SK-N-SH (cell line): Measurements from ENCODE around the gene CDC42SE2. TPM values are rescaled to one million over a fixed set of nuclear protein-coding genes. Genes with fewer than 3 reads are reported as not detected.

Experiments
- CTCF ChIA-PET: fragments of 300-600, 350-600 bp; formaldehyde crosslinking; extraction: SDS; loops from one replicate; lab custom pipeline; 2021; lab: Yijun Ruan, JAX
- POLR2A ChIA-PET: fragments of 350-600 bp; sonication (Branson Sonifier 250); formaldehyde crosslinking; extraction: SDS; loops from one replicate; lab custom pipeline; 2020; ENCODE audit warnings: antibody characterized with exemption, inconsistent platforms; lab: Yijun Ruan, JAX
- DNase-seq: peaks from one replicate; pipeline ENCODE4 v3.0.0; 2012
- H2AFZ ChIP-seq: fragments of 200-600 bp; sonication (generic); 2 replicates; pipeline ENCODE4 v1.8.1; 2016; ENCODE audit warnings: antibody characterized with exemption, mild to moderate bottlenecking, low read depth
- H3F3A ChIP-seq: fragments of 200-600 bp; sonication (generic); replicated peaks from 2 replicates; pipeline ENCODE3; 2016; ENCODE audit warnings: antibody characterized with exemption, mild to moderate bottlenecking; ENCODE audit not compliant: insufficient read depth
- H3K27ac ChIP-seq, 2 experiments: fragments of 200-500 bp in 1 of 2; fragments of 200-600 bp in 1 of 2; sonication (Bioruptor generic) in 1 of 2; sonication (generic), shearing (Covaris generic) in 1 of 2; 2 replicates each; pipeline versions ENCODE4 v1.5.1 to v1.6.1; 2014 to 2016; ENCODE audit warnings: low read depth in 2 of 2, inconsistent platforms in 1 of 2, low read length in 1 of 2, mild to moderate bottlenecking in 1 of 2, mixed read lengths in 1 of 2
- H3K27me3 ChIP-seq: fragments of 200-600 bp; sonication (generic), shearing (Covaris generic); 2 replicates; pipeline ENCODE4 v1.6.1; 2016; ENCODE audit warnings: mixed run types; ENCODE audit not compliant: insufficient read depth
- H3K36me3 ChIP-seq, 2 experiments: fragments of 200-500 bp in 1 of 2; fragments of 200-600 bp in 1 of 2; sonication (Bioruptor generic) in 1 of 2; sonication (generic) in 1 of 2; replicated peaks in 1 of 2; 2 replicates each; pipeline versions ENCODE3 to v1.5.1; 2014 to 2016; ENCODE audit warnings: low read length in 1 of 2, mild to moderate bottlenecking in 1 of 2; ENCODE audit not compliant: insufficient read depth in 2 of 2, control insufficient read depth in 1 of 2
- H3K4me1 ChIP-seq, 2 experiments: fragments of 200-500 bp in 1 of 2; fragments of 200-600 bp in 1 of 2; sonication (Bioruptor generic) in 1 of 2; sonication (generic), shearing (Covaris generic) in 1 of 2; 2 replicates each; pipeline versions ENCODE4 v1.5.1 to v1.6.1; 2014 to 2016; ENCODE audit warnings: low read depth in 1 of 2, low read length in 1 of 2, mixed run types in 1 of 2; ENCODE audit not compliant: insufficient read depth in 2 of 2, control insufficient read depth in 1 of 2
- H3K4me2 ChIP-seq: fragments of 200-600 bp; sonication (generic), shearing (Covaris generic); 2 replicates; pipeline ENCODE4 v1.6.1; 2017; ENCODE audit warnings: mixed run types
- H3K4me3 ChIP-seq, 2 experiments: fragments of 200-500 bp in 1 of 2; fragments of 200-600 bp in 1 of 2; sonication (Bioruptor generic) in 1 of 2; sonication (generic), shearing (Covaris generic) in 1 of 2; 2 replicates each; pipeline versions ENCODE4 v1.5.1 to v1.8.1; 2014 to 2016; ENCODE audit warnings: low read depth in 2 of 2, inconsistent platforms in 1 of 2, low read length in 1 of 2, mild to moderate bottlenecking in 1 of 2, mixed read lengths in 1 of 2, moderate library complexity in 1 of 2
- H3K79me2 ChIP-seq: fragments of 200-600 bp; sonication (generic); 2 replicates; pipeline ENCODE4 v1.8.1; 2017; ENCODE audit warnings: mild to moderate bottlenecking; ENCODE audit not compliant: insufficient read depth
- H3K9ac ChIP-seq: fragments of 200-600 bp; sonication (generic); 2 replicates; pipeline ENCODE4 v1.6.1; 2017; ENCODE audit warnings: mixed run types
- H3K9me2 ChIP-seq: fragments of 200-600 bp; sonication (generic); 2 replicates; pipeline ENCODE4 v1.6.1; 2017; ENCODE audit warnings: mixed run types
- H3K9me3 ChIP-seq: fragments of 200-600 bp; sonication (generic); 2 replicates; pipeline ENCODE4 v1.6.1; 2017; ENCODE audit warnings: mixed run types, mild to moderate bottlenecking, moderate library complexity
- H4K20me1 ChIP-seq: fragments of 200-600 bp; sonication (generic); 2 replicates; pipeline ENCODE4 v1.6.1; 2017; ENCODE audit warnings: mild to moderate bottlenecking, mixed run types; ENCODE audit not compliant: insufficient read depth
- CHD2 ChIP-seq: fragments of 150-350 bp; IDR thresholded peaks from 2 replicates; pipeline ENCODE4 v1.6.1; 2018; ENCODE audit warnings: low read length; ENCODE audit not compliant: partially characterized antibody
- EP300 ChIP-seq, 2 experiments: IDR thresholded peaks; 2 replicates each; pipeline versions ENCODE4 v1.4.0 to v1.6.1; 2012; ENCODE audit warnings: borderline replicate concordance in 1 of 2, low read depth in 1 of 2, low read length in 1 of 2
- EZH2phosphoT487 ChIP-seq: fragments of 200-600 bp; sonication (generic); IDR thresholded peaks from 2 replicates; pipeline ENCODE4 v1.6.1; 2017; ENCODE audit warnings: low read depth, mixed run types, mild to moderate bottlenecking, antibody characterized with exemption, moderate library complexity, borderline replicate concordance
- FOSL2 ChIP-seq: IDR thresholded peaks from 2 replicates; pipeline ENCODE4 v1.4.0; 2012; ENCODE audit warnings: low read depth, mild to moderate bottlenecking, moderate library complexity, borderline replicate concordance
- FOXM1 ChIP-seq: IDR thresholded peaks from 2 replicates; pipeline ENCODE4 v1.4.0; 2012; ENCODE audit warnings: low read depth, mild to moderate bottlenecking
- GABPA ChIP-seq: IDR thresholded peaks from 2 replicates; pipeline ENCODE4 v1.4.0; 2012; ENCODE audit warnings: low read depth, mild to moderate bottlenecking
- GATA2 ChIP-seq: sonication (generic); formaldehyde crosslinking; IDR thresholded peaks from 2 replicates; pipeline ENCODE4 v1.5.0; 2020; ENCODE audit warnings: mild to moderate bottlenecking, missing genetic modification reagents
- JUND ChIP-seq: IDR thresholded peaks from 2 replicates; pipeline ENCODE4 v1.4.0; 2012
- MEF2A ChIP-seq: IDR thresholded peaks from 2 replicates; pipeline ENCODE4 v1.4.0; 2012; ENCODE audit warnings: low read depth, borderline replicate concordance
- MXI1 ChIP-seq: IDR thresholded peaks from 2 replicates; pipeline ENCODE4 v1.6.1; 2012; ENCODE audit warnings: mild to moderate bottlenecking, low read depth, low read length, improper control_type of control experiment
- NFIC ChIP-seq: IDR thresholded peaks from 2 replicates; pipeline ENCODE4 v1.4.0; 2012; ENCODE audit warnings: borderline replicate concordance
- NRF1 ChIP-seq: IDR thresholded peaks from 2 replicates; pipeline ENCODE4 v1.6.1; 2012; ENCODE audit warnings: low read depth, mild to moderate bottlenecking, low read length
- POLR2AphosphoS5 ChIP-seq: IDR thresholded peaks from 2 replicates; pipeline ENCODE4 v1.6.1; 2012; ENCODE audit warnings: low read depth, low read length
- RAD21 ChIP-seq: IDR thresholded peaks from 2 replicates; pipeline ENCODE4 v1.6.1; 2012; ENCODE audit warnings: mild to moderate bottlenecking, low read length
- RCOR1 ChIP-seq: fragments of 150-350 bp; IDR thresholded peaks from 2 replicates; pipeline ENCODE4 v1.6.1; 2017; ENCODE audit warnings: antibody characterized with exemption, low read length
- WGBS: methylation state at CpG from one replicate; pipeline ENCODE4 v1.1.6; 2017; ENCODE audit warnings: low lambda C conversion rate; 5-methylcytosine and 5-hydroxymethylcytosine counted together
- polyA plus RNA-seq, 3 experiments: library from polyadenylated mRNA; depleted of rRNA; stranded (reverse); fragments of >200 nt; gene quantifications; 2 replicates each; pipeline ENCODE4 v1.2.3, GENCODE V29; 2012
- TF ChIP-seq, protein P1 (sequence below): IDR thresholded peaks from 2 replicates; pipeline ENCODE4; 2012
- TF ChIP-seq, protein P2 (sequence below): fragments of 150-350 bp; IDR thresholded peaks from 2 replicates; pipeline ENCODE4 v1.6.1; 2016; ENCODE audit warnings: mild to moderate bottlenecking, low read depth, low read length

Gene CDC42SE2
- polyA plus RNA-seq, 1 of the 3 experiments (the other 2 are of a cell fraction), result 8.6 TPM

DNA sequence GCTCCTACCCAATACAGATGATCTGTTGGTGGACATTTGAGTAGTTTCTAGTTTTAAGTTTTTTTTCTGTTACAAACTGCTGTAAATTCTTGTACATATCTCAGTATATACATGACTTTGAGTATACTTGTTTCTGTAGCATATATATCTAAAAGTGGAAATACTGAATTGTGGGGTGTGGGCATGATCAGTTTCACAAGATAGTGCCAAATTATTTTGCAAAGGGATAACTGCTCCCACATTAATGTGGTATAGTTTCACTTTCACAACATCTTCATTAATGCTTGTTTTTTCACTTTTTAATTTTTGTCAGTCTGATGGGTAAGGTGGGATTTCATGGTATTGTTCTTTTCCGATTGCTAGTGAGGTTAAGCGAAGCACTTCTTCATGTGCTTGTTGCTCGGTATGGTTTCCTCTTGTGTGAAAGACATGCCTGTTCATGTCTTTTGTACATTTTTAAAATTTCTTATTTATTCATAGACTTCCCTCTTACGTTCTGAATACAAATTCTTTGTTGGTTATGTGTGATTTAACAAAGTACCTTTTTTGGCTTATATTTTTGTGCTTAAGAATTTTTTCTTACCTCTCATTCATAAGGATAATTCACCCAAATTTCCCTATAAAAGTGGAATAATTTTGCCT, 103.5 kb downstream of the CDC42SE2 start:
- Histone ChIP-seq H3K4me2 (no peak overlapping the region), H3K27me3 (no peaks in the 10 kb centered on the region), H2AFZ (no peak overlapping the region), H3K79me2 (peaks cover 48% of the 10 kb centered on the region), H3K27ac (no peak overlapping the region), H3K4me1 (no peaks in the 10 kb centered on the region), H3K9me2 (no peaks in the 10 kb centered on the region), H3K36me3 (peaks cover 0 to 4% of the 10 kb centered on the region in 2 experiments), H4K20me1 (no peaks in the 10 kb centered on the region), H3K9ac (no peak overlapping the region), H3F3A (no peaks in the 10 kb centered on the region), H3K9me3 (no peaks in the 10 kb centered on the region), H3K4me3 (no peak overlapping the region)
- no peak for DNase-seq
- TF ChIP-seq NFIC (no peak), JUND (no peak), POLR2AphosphoS5 (no peak), GATA2 (no peak), EP300 (IDR thresholded peaks at IDR 0.05; ENCODE audit: borderline replicate concordance in 1 of 2, low read depth in 1 of 2, low read length in 1 of 2) (no peak)
- TF ChIP-seq, protein P1, sequence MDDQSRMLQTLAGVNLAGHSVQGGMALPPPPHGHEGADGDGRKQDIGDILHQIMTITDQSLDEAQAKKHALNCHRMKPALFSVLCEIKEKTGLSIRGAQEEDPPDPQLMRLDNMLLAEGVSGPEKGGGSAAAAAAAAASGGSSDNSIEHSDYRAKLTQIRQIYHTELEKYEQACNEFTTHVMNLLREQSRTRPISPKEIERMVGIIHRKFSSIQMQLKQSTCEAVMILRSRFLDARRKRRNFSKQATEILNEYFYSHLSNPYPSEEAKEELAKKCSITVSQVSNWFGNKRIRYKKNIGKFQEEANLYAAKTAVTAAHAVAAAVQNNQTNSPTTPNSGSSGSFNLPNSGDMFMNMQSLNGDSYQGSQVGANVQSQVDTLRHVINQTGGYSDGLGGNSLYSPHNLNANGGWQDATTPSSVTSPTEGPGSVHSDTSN, result no peak
- CTCF ChIA-PET, result no interaction called here
- POLR2A ChIA-PET, result interaction anchor here (0.7 kb wide), 1 partner anchor 15 kb away, joined by 3 read pairs; no protein-coding TSS in a partner anchor
- WGBS, result 97% methylated on average over 4 of the region's 4 CpGs

- H3K27me3 ChIP-seq, result no peaks in the 10 kb centered on the region
- CTCF ChIA-PET, result interaction anchor here (0.9 kb wide), 1 partner anchor 39 kb away, joined by 3 read pairs; no protein-coding TSS in a partner anchor
- no peak overlapping the region for H3K27ac ChIP-seq
- no peaks in the 10 kb centered on the region; a peak in 2 of 4 replicates for H3K4me1 ChIP-seq
- H3K79me2 ChIP-seq, result peaks cover 50% of the 10 kb centered on the region
- no peaks in the 10 kb centered on the region for H3K9me3 ChIP-seq
- H4K20me1 ChIP-seq, result no peaks in the 10 kb centered on the region
- no peak overlapping the region for H3K4me3 ChIP-seq
- H3F3A ChIP-seq, result no peaks in the 10 kb centered on the region
- no peak for TF ChIP-seq NRF1
- no peak for TF ChIP-seq GABPA
- no peak for TF ChIP-seq MXI1
- no peak for TF ChIP-seq MEF2A
- no peak for TF ChIP-seq POLR2AphosphoS5
- no peak for TF ChIP-seq FOXM1
- no peak for TF ChIP-seq RCOR1
- TF ChIP-seq EP300 (IDR thresholded peaks at IDR 0.05; ENCODE audit: borderline replicate concordance in 1 of 2, low read depth in 1 of 2, low read length in 1 of 2), result no peak
- TF ChIP-seq GATA2, result no peak
- TF ChIP-seq CHD2, result no peak
- TF ChIP-seq NFIC, result no peak
- no peak for TF ChIP-seq JUND
- no peak for TF ChIP-seq RAD21
- TF ChIP-seq, protein P2, sequence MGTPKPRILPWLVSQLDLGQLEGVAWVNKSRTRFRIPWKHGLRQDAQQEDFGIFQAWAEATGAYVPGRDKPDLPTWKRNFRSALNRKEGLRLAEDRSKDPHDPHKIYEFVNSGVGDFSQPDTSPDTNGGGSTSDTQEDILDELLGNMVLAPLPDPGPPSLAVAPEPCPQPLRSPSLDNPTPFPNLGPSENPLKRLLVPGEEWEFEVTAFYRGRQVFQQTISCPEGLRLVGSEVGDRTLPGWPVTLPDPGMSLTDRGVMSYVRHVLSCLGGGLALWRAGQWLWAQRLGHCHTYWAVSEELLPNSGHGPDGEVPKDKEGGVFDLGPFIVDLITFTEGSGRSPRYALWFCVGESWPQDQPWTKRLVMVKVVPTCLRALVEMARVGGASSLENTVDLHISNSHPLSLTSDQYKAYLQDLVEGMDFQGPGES, result no peak
- TF ChIP-seq EZH2phosphoT487, result no peak
- no peak for TF ChIP-seq FOSL2
- TF ChIP-seq, protein P1, result no peak
- H2AFZ ChIP-seq, result no peak overlapping the region
- H3K9me2 ChIP-seq, result no peaks in the 10 kb centered on the region
- H3K36me3 ChIP-seq, result peaks cover 0 to 10% of the 10 kb centered on the region in 2 experiments
- WGBS, result 96% methylated on average over 4 of the region's 4 CpGs
- POLR2A ChIA-PET, result no interaction called here
- no peak for DNase-seq
- H3K9ac ChIP-seq, result no peak overlapping the region
- H3K4me2 ChIP-seq, result no peak overlapping the region
Observed at GRCh38 chr5:131368866-131369265, 105.0 kb downstream of the CDC42SE2 start.
